ENCODE results near the gene NRTN.
"Not testable (repeated sequence)": the region's sequence is repeated elsewhere in the genome, so short reads cannot be mapped to it uniquely, and the experiment has no call there.

The NRTN gene

DNA sequence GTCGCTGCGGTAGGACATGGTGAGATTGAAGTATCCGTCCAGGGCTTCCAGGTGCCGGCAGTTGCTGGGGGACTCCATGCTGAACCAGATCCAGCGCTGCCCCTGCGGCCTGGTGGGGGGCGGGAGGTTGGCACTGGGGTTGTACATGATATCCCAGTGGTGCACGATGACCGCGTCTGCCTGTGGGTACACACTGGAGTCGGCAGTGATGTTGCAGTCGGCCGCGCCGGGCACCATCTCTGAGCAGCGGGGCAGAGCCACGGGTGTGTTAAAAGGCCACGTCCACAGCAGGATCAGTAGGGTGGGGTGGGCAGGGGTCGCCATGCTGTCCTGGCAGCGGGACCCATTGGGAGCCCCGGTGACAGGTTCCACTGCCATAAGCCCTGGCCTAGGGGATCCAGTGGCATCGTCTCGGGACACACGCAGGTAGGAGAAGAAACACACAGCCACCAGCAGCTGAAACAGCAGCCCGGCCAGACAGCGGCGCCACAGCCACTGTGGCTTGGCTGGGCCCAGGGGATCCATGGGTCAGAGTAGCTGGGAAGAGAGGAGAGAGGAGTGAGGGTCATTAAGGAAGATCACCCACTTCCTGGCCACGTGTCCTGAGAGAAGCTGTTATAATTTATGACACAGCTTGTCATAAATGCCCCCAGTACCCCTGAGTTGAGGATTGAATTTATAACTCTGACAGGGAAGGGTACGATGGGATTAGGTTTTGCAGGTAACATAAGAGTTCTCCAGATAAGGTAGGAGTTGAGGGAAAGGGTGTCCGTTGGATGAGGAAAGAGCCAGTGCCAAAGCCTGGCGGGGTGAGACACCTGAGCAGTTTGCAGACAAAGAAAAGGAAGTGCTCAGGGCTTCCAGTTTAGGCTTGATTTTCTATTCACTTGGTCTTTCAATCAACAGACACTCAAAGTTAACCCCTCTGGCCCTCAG lies 62.6 kb downstream of the NRTN start:
- DNase-seq (ENCODE audit: low read depth), result no peak

DNA sequence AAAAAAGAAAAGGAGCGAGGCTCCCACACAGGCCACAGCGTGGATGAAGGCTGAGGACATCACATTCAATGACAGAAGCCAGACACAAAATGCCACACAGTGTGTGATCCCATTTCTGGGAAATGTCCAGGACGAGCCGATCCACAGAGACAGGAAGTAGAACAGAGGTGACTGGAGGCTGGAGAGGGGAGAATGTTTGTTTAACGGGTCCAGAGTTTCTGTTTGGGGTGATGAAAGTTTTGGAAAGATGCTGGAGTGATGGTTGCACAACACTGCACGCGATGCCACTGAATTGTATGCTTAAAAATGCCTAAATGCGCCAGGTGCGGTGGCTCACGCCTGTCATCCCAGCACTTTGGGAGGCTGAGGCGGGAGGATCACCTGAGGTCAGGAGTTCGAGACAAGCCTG lies 66.1 kb downstream of the NRTN start:
- DNase-seq (ENCODE audit: low read depth), result no peak

DNA sequence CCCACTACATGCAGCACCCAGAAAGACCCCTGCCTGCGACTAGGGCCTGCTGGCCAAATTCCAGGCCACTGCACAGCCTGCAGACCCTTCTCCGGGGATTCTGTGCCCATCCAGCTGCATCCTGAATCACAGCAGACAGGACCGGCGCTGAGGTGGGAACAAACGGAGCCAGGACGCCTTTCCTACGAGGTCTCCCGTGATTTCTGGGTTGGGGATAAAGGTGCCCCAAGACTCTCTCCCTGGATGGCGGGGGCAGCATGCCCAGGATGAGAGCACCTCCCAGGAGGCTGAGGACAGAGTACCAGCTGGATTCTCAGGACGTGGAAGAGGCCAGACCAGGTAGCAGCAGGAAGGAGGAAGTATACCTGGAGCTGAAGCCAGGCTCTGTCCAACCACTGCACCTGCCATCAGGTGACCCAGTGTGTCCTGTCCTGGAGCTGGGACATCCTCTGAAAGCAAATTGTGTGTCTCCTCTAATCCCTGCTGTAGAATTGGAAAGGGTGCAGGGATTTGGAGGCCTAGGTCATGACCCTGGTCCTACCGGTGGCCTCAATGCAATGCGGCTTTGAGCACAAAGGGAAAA lies 68.8 kb downstream of the NRTN start:
- no peak for DNase-seq (ENCODE audit: low read depth)

DNA sequence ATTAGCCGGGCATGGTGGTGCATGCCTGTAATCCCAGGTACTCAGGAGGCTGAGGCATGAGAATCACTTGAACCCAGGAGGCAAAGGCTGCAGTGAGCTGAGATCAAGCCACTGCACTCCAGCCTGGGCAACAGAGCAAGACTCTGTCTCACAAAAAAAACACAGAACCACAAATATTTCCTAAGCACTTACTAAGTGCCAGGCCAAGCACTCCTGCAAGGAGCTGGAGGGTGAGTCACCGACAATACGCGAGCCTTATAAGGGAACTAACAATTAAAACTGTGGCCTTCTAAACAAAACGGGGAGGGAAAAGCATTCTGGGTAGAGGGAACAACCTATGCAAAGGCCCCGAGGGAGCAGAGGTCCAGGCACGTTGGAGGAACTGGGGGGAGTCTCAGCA lies 69.6 kb downstream of the NRTN start:
- DNase-seq (ENCODE audit: low read depth), result not testable (repeated sequence)

DNA sequence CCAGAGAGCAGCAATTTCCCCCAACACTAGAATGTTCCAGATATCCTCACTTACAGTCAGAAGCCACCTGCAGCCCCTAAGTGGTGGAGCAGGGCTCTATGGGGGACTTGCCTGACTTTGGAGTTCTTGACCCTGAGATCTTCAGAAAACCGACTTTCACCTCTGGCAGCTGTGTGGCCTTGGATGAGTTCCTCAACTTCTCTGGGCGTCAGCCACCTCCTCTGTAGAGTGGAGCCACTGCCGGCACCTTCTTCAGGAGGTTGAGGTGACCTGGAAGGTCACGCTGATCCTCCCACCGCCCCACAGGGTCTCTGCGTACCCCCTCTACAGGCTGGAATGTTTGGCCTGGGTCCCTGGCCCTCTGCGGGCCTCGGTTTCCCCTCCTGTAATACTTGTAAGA lies 72.6 kb downstream of the NRTN start:
- DNase-seq (ENCODE audit: low read depth), result no peak

DNA sequence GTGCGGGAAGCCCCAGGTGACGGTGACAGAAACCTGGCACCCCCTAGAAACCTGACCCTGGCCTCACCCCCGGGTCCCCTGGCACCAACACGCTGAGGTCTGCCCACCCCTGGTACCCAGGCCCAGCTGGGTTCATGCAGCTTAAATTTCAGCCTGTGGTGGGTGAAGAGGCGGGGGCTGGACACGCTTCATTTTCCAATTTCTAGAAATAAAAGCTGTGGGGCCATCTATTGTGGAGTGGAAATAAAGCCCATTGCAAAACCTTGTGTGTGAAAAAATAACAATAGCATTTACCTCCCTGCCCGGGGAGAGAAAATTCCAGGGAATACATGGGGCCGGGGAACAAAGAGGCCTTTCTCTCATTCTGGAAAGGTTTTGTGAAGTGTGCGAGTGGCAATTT lies 73.0 kb downstream of the NRTN start:
- DNase-seq (ENCODE audit: low read depth), result no peak

Data from stimulated activated CD8-positive, alpha-beta memory T cell treated with anti-CD3 and anti-CD28 coated beads, Interleukin-15, amount 100 ng/mL, for 24 hours (primary cell).